GM19238 (cell line): ENCODE measurements around the gene FUT2.

Source experiments
- DNase-seq: peaks from one replicate; pipeline ENCODE4 v3.0.0; 2011; ENCODE audit warnings: low spot score; ENCODE audit not compliant: insufficient read length

The FUT2 gene

GRCh38 chr19:48750351-48750750 lies 54.6 kb downstream of the FUT2 start:
- no peak for DNase-seq

GRCh38 chr19:48750771-48751504 lies 55.2 kb downstream of the FUT2 start:
- no peak for DNase-seq

GRCh38 chr19:48751845-48752495 lies 56.2 kb downstream of the FUT2 start:
- no peak for DNase-seq

GRCh38 chr19:48752496-48753365 lies 57.0 kb downstream of the FUT2 start, which contains the start of gene FUT1:
Gene FUT1, minus strand, starts transcription at chr19:48752641. Its CDS starts 1,360 bp downstream, at chr19:48751281.
- DNase-seq: no peak

- no peak for DNase-seq
Observed at GRCh38 chr19:48755084-48755641, 59.4 kb downstream of the FUT2 start, which contains the start of gene FGF21. Gene FGF21, plus strand, starts transcription at chr19:48755524. Its CDS starts 713 bp downstream, at chr19:48756237.
